ENCODE results near the gene SUCLA2. TPM values are rescaled to one million over a fixed set of nuclear protein-coding genes. Genes with fewer than 3 reads are reported as not detected.

The SUCLA2 gene
- total RNA-seq, 1 donor from 2014 or later: 38.7 TPM

DNA sequence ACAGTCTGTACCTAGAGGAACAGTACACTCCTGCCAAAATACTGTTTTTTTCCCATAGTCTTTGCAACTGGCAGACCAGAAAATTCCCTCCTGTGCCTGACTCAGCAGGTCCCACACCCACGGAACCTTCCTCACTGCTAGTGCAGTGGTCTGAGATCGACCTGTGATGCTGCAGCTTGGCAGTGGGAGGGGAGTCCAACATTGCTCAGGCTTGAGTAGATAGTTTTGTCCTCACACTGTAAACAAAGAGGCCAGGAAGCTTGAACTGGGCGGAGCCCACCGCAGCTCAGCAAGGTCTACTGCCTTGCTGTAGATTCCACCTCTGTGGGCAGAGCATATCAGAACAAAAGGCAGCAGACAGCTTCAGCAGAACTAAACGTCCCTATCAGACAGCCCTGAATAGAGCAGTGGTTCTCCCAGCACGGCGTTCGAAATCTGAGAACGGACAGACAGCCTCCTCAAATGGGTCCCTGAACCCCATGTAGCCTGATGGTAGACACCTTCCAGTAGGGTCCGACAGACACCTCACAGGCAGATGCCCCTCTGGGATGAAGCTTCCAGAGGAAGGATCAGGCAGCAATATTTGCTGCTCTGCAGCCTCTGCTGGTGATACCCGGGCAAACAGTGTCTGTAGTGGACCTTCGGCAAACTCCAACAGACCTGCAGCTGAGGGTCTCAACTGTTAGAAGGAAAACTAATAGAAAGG, 92.7 kb downstream of the SUCLA2 start:
- no peak for DNase-seq (ENCODE audit: extremely low spot score, unreplicated experiment)
- peaks cover 12% of the 10 kb centered on the region for H3K9me3 Mint-ChIP-seq (ENCODE audit: unreplicated experiment)
- no peaks in the 10 kb centered on the region for H3K36me3 Mint-ChIP-seq (ENCODE audit: unreplicated experiment)
- H3K27ac Mint-ChIP-seq (ENCODE audit: unreplicated experiment): no peak overlapping the region
- H3K4me1 Mint-ChIP-seq (ENCODE audit: unreplicated experiment): peaks cover 3% of the 10 kb centered on the region
- TF ChIP-seq CTCF (IDR thresholded peaks at IDR 0.05): no peak
- H3K27me3 Mint-ChIP-seq (ENCODE audit: unreplicated experiment): no peaks in the 10 kb centered on the region
- H3K4me3 Mint-ChIP-seq (ENCODE audit: unreplicated experiment): no peak overlapping the region

DNA sequence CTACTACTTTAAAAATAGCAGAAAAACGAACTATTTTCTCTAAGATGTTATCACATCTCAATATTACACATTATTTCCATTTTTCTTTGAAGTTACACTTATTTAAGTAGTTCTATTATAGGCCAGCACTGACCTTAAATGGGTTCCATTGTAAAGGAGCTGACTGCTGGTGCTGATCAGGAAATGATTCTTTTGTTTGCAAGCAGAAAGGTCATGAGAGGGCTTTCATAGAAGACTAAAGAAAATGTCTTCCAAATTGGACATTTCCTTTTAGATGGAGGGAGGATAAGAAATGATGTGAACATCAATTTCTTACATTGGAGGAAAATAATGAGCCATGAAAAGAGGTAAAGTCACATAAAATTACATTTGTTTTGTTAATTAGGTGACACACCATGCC, 96.2 kb downstream of the SUCLA2 start:
- Mint-ChIP-seq H3K27ac (ENCODE audit: unreplicated experiment) (no peak overlapping the region), H3K36me3 (ENCODE audit: unreplicated experiment) (no peaks in the 10 kb centered on the region), H3K9me3 (ENCODE audit: unreplicated experiment) (peaks cover 3% of the 10 kb centered on the region), H3K27me3 (ENCODE audit: unreplicated experiment) (no peaks in the 10 kb centered on the region), H3K4me3 (ENCODE audit: unreplicated experiment) (no peak overlapping the region), H3K4me1 (ENCODE audit: unreplicated experiment) (peaks cover 3% of the 10 kb centered on the region)
- TF ChIP-seq CTCF (IDR thresholded peaks at IDR 0.05): no peak
- no peak for DNase-seq (ENCODE audit: extremely low spot score, unreplicated experiment)

DNA sequence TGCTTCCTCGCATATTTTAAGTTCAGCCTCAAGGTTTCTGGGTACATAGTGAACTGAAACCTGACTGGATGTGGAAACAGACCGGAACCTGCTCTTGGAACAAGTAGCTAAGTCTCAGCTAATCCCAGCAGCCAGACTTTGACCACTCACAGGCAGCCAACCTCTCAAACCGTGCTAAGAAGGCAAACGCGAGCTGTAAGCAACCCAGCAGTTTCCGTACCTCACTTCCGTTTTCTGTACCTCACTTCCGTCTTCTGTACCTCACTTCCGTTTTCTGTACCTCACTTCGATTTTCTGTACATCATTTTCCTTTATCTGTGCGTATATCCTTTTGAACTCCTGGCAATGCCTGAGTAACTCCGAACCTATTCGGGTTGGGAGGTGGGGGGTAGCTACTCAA, 96.8 kb downstream of the SUCLA2 start:
- H3K27me3 Mint-ChIP-seq (ENCODE audit: unreplicated experiment): no peaks in the 10 kb centered on the region
- DNase-seq (ENCODE audit: extremely low spot score, unreplicated experiment): no peak
- H3K36me3 Mint-ChIP-seq (ENCODE audit: unreplicated experiment): no peaks in the 10 kb centered on the region
- peak overlapping the region; percentile 23 for H3K4me3 Mint-ChIP-seq (ENCODE audit: unreplicated experiment)
- peaks cover 3% of the 10 kb centered on the region for H3K4me1 Mint-ChIP-seq (ENCODE audit: unreplicated experiment)
- no peak for TF ChIP-seq CTCF (IDR thresholded peaks at IDR 0.05)
- H3K9me3 Mint-ChIP-seq (ENCODE audit: unreplicated experiment): peaks cover 3% of the 10 kb centered on the region
- H3K27ac Mint-ChIP-seq (ENCODE audit: unreplicated experiment): no peak overlapping the region

GRCh38 chr13:47903836-47904235, 97.2 kb downstream of the SUCLA2 start:
- H3K27ac Mint-ChIP-seq (ENCODE audit: unreplicated experiment): no peak overlapping the region
- H3K4me1 Mint-ChIP-seq (ENCODE audit: unreplicated experiment): peaks cover 3% of the 10 kb centered on the region
- TF ChIP-seq CTCF (IDR thresholded peaks at IDR 0.05): no peak
- H3K27me3 Mint-ChIP-seq (ENCODE audit: unreplicated experiment): no peaks in the 10 kb centered on the region
- H3K36me3 Mint-ChIP-seq (ENCODE audit: unreplicated experiment): no peaks in the 10 kb centered on the region
- DNase-seq (ENCODE audit: extremely low spot score, unreplicated experiment): no peak
- no peaks in the 10 kb centered on the region for H3K9me3 Mint-ChIP-seq (ENCODE audit: unreplicated experiment)
- peak overlapping the region; percentile 15 for H3K4me3 Mint-ChIP-seq (ENCODE audit: unreplicated experiment)

DNA sequence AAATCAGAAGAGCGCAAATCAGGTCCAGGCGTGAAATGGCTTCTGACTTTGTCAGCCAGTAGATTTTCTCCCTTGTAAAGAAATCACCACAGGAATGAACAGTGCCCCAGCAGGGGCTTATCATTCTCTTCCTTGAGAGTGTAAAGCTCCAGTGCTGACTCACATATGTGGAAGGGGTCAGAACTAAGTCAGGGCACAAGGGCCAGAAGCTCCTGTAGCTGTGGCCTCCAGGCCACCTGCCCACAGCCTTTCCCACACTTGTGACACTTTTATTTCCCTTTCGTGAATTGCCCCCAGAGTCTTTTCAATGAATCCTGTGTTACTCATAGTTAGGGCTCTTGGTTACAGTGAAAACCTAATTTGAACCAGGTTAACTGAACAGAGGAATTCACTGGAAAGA, 99.6 kb downstream of the SUCLA2 start:
- Mint-ChIP-seq H3K9me3 (ENCODE audit: unreplicated experiment) (no peaks in the 10 kb centered on the region), H3K4me3 (ENCODE audit: unreplicated experiment) (no peak overlapping the region), H3K27ac (ENCODE audit: unreplicated experiment) (no peak overlapping the region), H3K27me3 (ENCODE audit: unreplicated experiment) (no peaks in the 10 kb centered on the region), H3K4me1 (ENCODE audit: unreplicated experiment) (peaks cover 3% of the 10 kb centered on the region), H3K36me3 (ENCODE audit: unreplicated experiment) (no peaks in the 10 kb centered on the region)
- DNase-seq (ENCODE audit: extremely low spot score, unreplicated experiment): no peak
- TF ChIP-seq CTCF (IDR thresholded peaks at IDR 0.05): no peak
